ENCODE measurements around the gene ZNF436.

Gene ZNF436

DNA sequence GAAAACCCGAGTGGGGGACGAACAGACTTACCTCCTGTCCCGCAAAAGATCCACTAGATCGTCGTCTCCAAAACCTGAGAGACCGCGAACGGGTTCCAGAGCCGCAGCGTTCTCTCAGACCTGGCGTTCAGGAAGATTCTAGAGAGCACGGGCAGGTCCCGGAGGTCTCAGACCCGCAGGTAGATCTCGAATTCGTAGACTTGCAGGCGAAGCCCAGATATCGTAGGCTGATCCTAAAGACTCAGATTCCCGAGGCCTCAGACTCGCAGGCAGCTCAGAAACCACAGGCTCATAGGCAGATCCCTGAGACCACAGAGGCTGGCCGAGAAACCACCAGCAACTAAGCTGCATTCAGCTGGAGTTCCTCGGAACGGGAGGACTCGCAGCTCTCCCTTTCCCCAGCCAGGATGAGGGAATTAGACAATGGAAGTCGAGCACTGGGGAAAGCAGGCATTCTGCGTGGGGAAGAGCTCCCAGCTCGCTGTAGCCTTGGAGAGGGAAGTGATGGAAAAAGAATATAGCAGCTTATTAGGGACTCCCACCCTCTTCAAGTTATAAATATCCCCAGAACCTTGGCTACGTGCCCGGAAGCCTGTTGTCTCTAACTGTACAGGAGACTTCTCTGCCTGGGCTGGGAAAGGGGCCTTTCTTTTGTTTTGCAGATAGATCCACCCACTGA, at the start of gene ZNF436:
ZNF436 (minus strand) TSS at position 502 of the 679 bp plus-strand sequence. CDS start 1,831 bp downstream, outside the sequence.
- Histone ChIP-seq H3K9ac (ENCODE audit: low read length) (peak within 1 kb of the TSS; percentile 66), H3K9me3 (ENCODE audit: control insufficient read depth, low read depth, low read length) (no peaks in the 10 kb centered on the region), H3K4me3 (ENCODE audit: low read length) (peak within 1 kb of the TSS; percentile 97), H3K36me3 (ENCODE audit: control insufficient read depth, low read depth, low read length) (no peaks in the 10 kb centered on the region), H3K4me1 (ENCODE audit: control insufficient read depth, low read depth, low read length) (peaks cover 19% of the 10 kb centered on the region), H3K27me3 (ENCODE audit: control insufficient read depth, insufficient read depth, low read length) (peaks cover 87% of the 10 kb centered on the region), H3K27ac (ENCODE audit: low read length) (no peak within 1 kb of the TSS)

DNA sequence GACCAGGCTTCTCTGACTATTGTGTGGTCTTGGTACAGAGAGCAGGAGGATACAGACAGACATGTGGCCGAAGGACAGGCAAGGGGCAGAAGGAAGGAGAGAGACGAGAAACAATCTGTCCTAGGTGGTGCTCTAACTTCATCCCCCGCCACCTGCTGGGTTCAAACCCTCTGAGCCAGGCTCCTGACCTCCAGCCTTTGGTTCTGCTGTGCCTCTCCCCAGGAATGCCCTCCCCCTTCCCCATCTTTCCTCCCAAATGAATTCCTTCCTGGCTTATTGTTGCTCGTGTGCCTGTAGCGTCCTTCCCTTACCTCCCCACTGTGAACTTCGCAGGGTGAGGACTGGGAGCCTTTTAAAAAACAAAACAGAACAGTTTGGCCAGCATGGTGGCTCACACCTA, 49.5 kb upstream of the ZNF436 start:
- H3K4me3 ChIP-seq (ENCODE audit: low read length), result no peak overlapping the region
- H3K27me3 ChIP-seq (ENCODE audit: control insufficient read depth, insufficient read depth, low read length), result peaks cover 99% of the 10 kb centered on the region
- H3K9ac ChIP-seq (ENCODE audit: low read length), result no peak overlapping the region
- H3K9me3 ChIP-seq (ENCODE audit: control insufficient read depth, low read depth, low read length), result no peaks in the 10 kb centered on the region
- H3K27ac ChIP-seq (ENCODE audit: low read length), result no peak overlapping the region
- H3K4me1 ChIP-seq (ENCODE audit: control insufficient read depth, low read depth, low read length), result peaks cover 4% of the 10 kb centered on the region
- H3K36me3 ChIP-seq (ENCODE audit: control insufficient read depth, low read depth, low read length), result no peaks in the 10 kb centered on the region

DNA sequence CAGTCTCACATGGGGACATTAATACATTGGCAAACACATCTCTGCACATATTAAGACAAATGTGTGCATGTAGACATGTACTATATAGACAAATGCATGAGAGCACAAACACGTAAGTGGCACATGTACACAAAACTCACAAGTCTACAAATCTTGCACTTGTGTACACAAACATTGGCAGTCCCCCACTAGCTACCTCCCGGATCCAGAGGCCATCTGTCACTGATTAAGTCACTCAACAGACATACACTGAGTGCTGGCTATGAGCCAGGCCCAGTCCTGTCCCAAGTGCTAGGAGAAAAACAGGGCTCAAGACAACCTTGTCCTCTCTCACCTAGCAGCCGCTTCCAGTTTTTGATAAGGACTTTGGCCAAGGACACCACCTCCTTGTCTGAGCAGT, 47.9 kb upstream of the ZNF436 start:
- H3K27ac ChIP-seq (ENCODE audit: low read length), result no peak overlapping the region
- H3K27me3 ChIP-seq (ENCODE audit: control insufficient read depth, insufficient read depth, low read length), result peaks cover 89% of the 10 kb centered on the region
- no peak overlapping the region for H3K9ac ChIP-seq (ENCODE audit: low read length)
- no peak overlapping the region for H3K4me3 ChIP-seq (ENCODE audit: low read length)
- no peaks in the 10 kb centered on the region for H3K36me3 ChIP-seq (ENCODE audit: control insufficient read depth, low read depth, low read length)
- no peaks in the 10 kb centered on the region for H3K9me3 ChIP-seq (ENCODE audit: control insufficient read depth, low read depth, low read length)
- no peaks in the 10 kb centered on the region for H3K4me1 ChIP-seq (ENCODE audit: control insufficient read depth, low read depth, low read length)

DNA sequence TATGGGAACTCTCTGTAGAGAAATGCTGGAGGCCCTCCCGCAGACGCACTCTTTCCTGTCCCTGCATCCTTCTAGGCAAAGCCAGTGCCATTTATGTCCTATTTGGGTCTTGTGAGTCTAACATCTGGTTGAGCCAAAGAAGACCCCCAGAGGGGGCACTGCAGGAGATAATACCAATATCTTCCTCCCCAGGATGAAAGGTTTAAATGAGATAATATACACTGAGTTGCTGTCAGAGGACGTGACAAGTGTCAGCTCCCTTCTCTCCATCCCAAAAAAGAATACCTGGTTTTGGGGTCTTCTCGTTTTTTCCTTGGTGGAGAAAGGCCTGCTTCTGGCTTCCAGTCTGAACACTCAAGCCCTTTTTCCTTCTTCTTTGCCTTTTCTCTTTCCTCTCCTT, 47.3 kb upstream of the ZNF436 start:
- Histone ChIP-seq H3K4me1 (ENCODE audit: control insufficient read depth, low read depth, low read length) (no peaks in the 10 kb centered on the region), H3K9ac (ENCODE audit: low read length) (no peak overlapping the region), H3K4me3 (ENCODE audit: low read length) (no peak overlapping the region), H3K27ac (ENCODE audit: low read length) (no peak overlapping the region), H3K36me3 (ENCODE audit: control insufficient read depth, low read depth, low read length) (no peaks in the 10 kb centered on the region), H3K9me3 (ENCODE audit: control insufficient read depth, low read depth, low read length) (no peaks in the 10 kb centered on the region), H3K27me3 (ENCODE audit: control insufficient read depth, insufficient read depth, low read length) (peaks cover 85% of the 10 kb centered on the region)

DNA sequence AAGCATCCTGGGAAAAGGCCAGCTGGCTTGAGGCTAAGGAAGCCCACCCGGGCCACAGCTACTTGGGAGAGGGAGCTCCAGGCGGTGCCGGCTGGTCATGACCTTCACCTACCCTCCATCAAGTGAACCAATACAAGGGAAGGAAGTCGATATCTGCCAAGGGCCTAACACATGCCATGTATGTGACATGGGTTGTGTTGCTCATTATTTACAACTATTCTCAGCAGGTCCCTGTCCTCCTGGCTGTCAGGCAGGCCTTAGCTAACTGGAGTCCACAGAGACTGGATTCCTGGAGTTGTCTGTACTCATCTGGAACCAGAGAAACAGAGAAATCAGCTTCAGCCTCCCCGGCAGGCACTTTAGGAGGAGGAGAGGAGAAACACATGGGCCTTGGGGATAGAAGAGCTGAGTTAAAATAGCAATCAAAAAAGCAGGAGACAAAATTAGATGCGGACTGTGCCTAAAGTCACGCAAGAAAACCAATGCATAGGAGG, 39.2 kb upstream of the ZNF436 start:
- H3K9me3 ChIP-seq (ENCODE audit: control insufficient read depth, low read depth, low read length), result no peaks in the 10 kb centered on the region
- no peaks in the 10 kb centered on the region for H3K36me3 ChIP-seq (ENCODE audit: control insufficient read depth, low read depth, low read length)
- H3K27ac ChIP-seq (ENCODE audit: low read length), result no peak overlapping the region
- H3K4me1 ChIP-seq (ENCODE audit: control insufficient read depth, low read depth, low read length), result no peaks in the 10 kb centered on the region
- no peak overlapping the region for H3K9ac ChIP-seq (ENCODE audit: low read length)
- H3K4me3 ChIP-seq (ENCODE audit: low read length), result no peak overlapping the region
- peaks cover 76% of the 10 kb centered on the region for H3K27me3 ChIP-seq (ENCODE audit: control insufficient read depth, insufficient read depth, low read length)

DNA sequence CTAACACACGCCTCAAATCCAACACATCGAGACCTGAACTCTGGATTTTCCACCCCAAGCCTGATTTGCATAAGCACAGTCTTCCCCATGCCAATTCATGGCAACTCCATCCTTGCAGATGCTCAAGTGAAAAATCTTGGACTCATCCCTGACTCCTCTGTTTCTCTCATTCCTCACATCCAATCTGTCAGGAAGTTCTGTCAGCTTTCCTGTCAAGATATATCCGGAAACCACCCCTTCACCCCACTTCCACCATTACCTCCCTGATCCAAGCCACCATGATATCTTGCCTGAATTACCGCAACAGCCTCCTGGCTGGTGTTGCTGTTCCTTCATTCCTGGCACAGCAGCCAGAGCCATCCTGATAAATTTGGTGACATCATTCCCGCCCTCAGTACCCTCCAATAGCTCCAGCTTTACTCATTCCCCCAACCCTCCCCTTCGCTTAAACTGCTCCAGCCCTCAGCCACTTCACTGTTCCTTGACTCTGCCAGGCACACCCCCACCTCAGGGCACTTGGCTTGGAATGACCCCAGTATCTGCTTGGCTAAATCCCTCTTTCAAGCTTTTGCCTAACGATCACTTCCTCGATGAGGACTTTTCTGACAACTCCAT, 37.5 kb upstream of the ZNF436 start:
- peaks cover 85% of the 10 kb centered on the region for H3K27me3 ChIP-seq (ENCODE audit: control insufficient read depth, insufficient read depth, low read length)
- H3K4me1 ChIP-seq (ENCODE audit: control insufficient read depth, low read depth, low read length), result no peaks in the 10 kb centered on the region
- no peaks in the 10 kb centered on the region for H3K9me3 ChIP-seq (ENCODE audit: control insufficient read depth, low read depth, low read length)
- H3K27ac ChIP-seq (ENCODE audit: low read length), result no peak overlapping the region
- H3K36me3 ChIP-seq (ENCODE audit: control insufficient read depth, low read depth, low read length), result no peaks in the 10 kb centered on the region
- no peak overlapping the region for H3K9ac ChIP-seq (ENCODE audit: low read length)
- H3K4me3 ChIP-seq (ENCODE audit: low read length), result no peak overlapping the region

DNA sequence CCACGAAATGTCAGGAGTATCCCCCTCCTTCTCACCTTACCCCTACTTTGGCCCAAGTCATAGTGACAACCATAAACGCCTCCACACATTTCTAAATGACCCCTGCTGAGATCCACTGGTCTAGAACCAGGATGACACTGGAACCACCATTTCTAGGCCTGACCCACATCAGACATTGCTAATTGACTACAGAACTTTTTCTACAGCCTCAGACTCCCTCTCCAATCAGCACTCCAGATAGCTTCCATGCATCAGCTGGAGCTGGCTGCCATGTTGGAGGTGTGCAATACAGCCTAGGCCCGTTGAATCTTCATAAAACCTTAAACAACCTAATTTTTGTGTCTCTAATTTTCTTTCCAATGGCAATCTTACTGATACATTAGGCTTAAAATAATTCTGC, 36.3 kb upstream of the ZNF436 start:
- no peaks in the 10 kb centered on the region for H3K36me3 ChIP-seq (ENCODE audit: control insufficient read depth, low read depth, low read length)
- H3K9ac ChIP-seq (ENCODE audit: low read length), result no peak overlapping the region
- peaks cover 92% of the 10 kb centered on the region for H3K27me3 ChIP-seq (ENCODE audit: control insufficient read depth, insufficient read depth, low read length)
- no peaks in the 10 kb centered on the region for H3K9me3 ChIP-seq (ENCODE audit: control insufficient read depth, low read depth, low read length)
- H3K4me3 ChIP-seq (ENCODE audit: low read length), result no peak overlapping the region
- no peaks in the 10 kb centered on the region for H3K4me1 ChIP-seq (ENCODE audit: control insufficient read depth, low read depth, low read length)
- H3K27ac ChIP-seq (ENCODE audit: low read length), result no peak overlapping the region

DNA sequence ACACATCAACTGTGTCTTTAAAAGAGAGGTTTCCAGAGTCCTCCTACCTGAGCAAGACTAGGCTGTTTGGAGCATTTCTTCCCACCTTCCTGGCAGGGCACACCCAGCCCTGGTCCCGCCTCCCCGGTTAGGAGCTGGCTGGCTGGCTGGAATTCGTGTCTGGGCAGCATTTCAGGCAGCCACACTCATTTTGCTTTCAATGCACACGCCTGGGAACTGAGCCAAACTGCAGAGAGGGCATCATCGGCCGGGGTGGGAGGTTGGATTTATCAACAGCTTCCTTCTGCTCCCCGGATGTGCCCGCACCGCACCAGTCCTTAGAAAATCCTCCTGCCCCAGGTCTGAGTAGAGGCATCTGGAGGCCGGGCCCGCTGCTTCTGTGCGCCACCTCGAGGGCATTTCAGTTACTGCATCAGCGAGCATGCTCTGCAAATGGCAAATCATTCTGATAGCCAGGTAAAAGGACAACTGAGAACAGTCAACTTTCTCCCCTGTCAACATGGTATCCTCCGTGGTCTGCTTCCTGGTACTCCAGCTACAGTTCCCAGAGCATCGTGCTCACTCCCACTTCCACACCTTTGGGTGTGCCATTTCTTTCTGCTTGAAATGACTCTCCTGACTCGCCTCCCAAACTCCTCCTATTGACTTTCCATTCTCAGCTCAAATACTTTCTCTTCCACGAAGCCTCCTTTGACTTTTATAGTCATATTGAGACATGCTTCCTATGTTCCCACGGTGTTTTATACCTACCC, 34.3 kb upstream of the ZNF436 start:
- Histone ChIP-seq H3K4me3 (ENCODE audit: low read length) (peak overlapping the region; percentile 41), H3K27ac (ENCODE audit: low read length) (no peak overlapping the region), H3K9me3 (ENCODE audit: control insufficient read depth, low read depth, low read length) (no peaks in the 10 kb centered on the region), H3K36me3 (ENCODE audit: control insufficient read depth, low read depth, low read length) (no peaks in the 10 kb centered on the region), H3K4me1 (ENCODE audit: control insufficient read depth, low read depth, low read length) (no peaks in the 10 kb centered on the region), H3K9ac (ENCODE audit: low read length) (no peak overlapping the region), H3K27me3 (ENCODE audit: control insufficient read depth, insufficient read depth, low read length) (peaks cover 97% of the 10 kb centered on the region)

DNA sequence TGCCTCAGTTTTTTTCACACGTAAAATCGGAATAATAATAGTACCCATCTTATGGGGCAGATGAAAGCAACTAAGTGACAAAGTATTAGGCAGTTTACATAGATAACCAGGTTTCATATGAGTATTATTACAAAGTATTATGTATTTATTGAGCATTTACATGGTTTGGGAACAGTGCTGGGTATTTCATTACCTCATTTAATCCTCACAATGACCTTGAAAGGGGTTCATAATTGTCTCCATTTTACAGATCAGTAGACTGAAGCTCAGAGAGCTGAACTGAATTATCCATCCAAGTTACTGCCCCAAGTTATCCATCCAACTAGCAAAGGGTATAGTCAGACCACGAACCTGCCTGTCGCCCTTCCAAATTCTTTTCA, 33.7 kb upstream of the ZNF436 start:
- H3K9me3 ChIP-seq (ENCODE audit: control insufficient read depth, low read depth, low read length), result no peaks in the 10 kb centered on the region
- peaks cover 96% of the 10 kb centered on the region for H3K27me3 ChIP-seq (ENCODE audit: control insufficient read depth, insufficient read depth, low read length)
- no peaks in the 10 kb centered on the region for H3K4me1 ChIP-seq (ENCODE audit: control insufficient read depth, low read depth, low read length)
- peak overlapping the region; percentile 41 for H3K4me3 ChIP-seq (ENCODE audit: low read length)
- no peak overlapping the region for H3K27ac ChIP-seq (ENCODE audit: low read length)
- H3K9ac ChIP-seq (ENCODE audit: low read length), result no peak overlapping the region
- no peaks in the 10 kb centered on the region for H3K36me3 ChIP-seq (ENCODE audit: control insufficient read depth, low read depth, low read length)

DNA sequence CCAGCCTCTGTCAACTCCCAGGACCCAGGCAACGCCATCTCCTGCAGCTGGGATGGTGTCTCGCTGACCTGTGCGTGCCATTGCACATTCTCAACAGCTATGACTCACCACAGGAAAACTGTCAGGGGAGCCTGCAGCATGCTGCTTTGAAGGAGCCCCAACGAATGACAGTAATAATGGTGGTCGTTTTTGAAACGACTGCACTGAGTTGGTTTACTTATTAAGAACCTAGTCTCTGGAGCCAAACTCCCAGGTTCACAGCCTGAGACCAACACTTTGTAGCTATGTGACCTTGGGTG, 33.4 kb upstream of the ZNF436 start:
- no peaks in the 10 kb centered on the region for H3K4me1 ChIP-seq (ENCODE audit: control insufficient read depth, low read depth, low read length)
- no peak overlapping the region for H3K27ac ChIP-seq (ENCODE audit: low read length)
- peaks cover 96% of the 10 kb centered on the region for H3K27me3 ChIP-seq (ENCODE audit: control insufficient read depth, insufficient read depth, low read length)
- no peaks in the 10 kb centered on the region for H3K9me3 ChIP-seq (ENCODE audit: control insufficient read depth, low read depth, low read length)
- no peak overlapping the region for H3K4me3 ChIP-seq (ENCODE audit: low read length)
- no peaks in the 10 kb centered on the region for H3K36me3 ChIP-seq (ENCODE audit: control insufficient read depth, low read depth, low read length)
- H3K9ac ChIP-seq (ENCODE audit: low read length), result no peak overlapping the region

DNA sequence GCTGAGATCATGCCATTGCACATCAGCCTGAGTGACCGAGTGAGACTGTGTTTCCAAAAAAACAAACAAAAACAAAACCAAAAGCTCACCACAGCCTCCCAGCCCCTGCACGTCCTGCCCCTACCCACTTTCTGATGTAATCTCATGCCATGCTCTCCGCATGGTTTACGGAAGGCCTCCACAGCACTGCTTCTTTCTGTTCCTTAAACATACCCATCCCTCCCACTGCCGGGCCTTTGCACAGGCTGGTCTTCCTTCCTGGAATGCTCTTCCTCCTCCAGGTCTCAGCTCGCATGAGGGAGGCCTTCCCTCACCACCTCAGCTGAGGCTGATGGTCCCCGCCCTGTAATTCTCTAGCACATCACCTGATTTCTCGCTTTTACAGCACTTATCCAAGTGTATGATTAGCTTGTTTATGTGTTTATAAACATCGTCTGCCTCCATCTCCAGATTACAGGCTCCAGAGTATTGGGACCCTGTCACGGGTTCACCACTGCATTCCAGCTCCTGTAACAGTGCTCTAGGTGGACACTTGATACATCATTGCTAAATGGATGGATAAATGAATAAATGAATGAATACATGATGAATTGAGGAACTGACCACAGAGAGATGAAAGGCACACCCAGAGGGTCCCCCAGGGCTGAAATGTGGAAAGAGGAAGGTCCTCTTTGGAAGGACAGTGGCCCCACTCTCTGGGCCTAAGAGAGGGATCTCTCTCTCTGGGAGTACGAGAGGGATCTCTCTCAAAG, 32.8 kb upstream of the ZNF436 start:
- no peaks in the 10 kb centered on the region for H3K9me3 ChIP-seq (ENCODE audit: control insufficient read depth, low read depth, low read length)
- no peaks in the 10 kb centered on the region for H3K4me1 ChIP-seq (ENCODE audit: control insufficient read depth, low read depth, low read length)
- no peak overlapping the region for H3K27ac ChIP-seq (ENCODE audit: low read length)
- H3K9ac ChIP-seq (ENCODE audit: low read length), result no peak overlapping the region
- H3K27me3 ChIP-seq (ENCODE audit: control insufficient read depth, insufficient read depth, low read length), result peaks cover 96% of the 10 kb centered on the region
- H3K4me3 ChIP-seq (ENCODE audit: low read length), result no peak overlapping the region
- H3K36me3 ChIP-seq (ENCODE audit: control insufficient read depth, low read depth, low read length), result no peaks in the 10 kb centered on the region
